OCI-LY7 (cell line): ENCODE data around the gene PEPD. TPM values are rescaled to one million over a fixed set of nuclear protein-coding genes. Genes with fewer than 3 reads are reported as not detected.

Source experiments
- BruUV-seq: library from RNA; stranded (reverse); fragments of 400-500 nt; replicated peaks from 2 replicates; lab custom pipeline; 2021; lab: Mats Ljungman, UMichigan
- CTCF ChIA-PET: fragments of 300-600 bp; sonication (Branson Sonifier 250); formaldehyde crosslinking; loops from one replicate; lab custom pipeline; 2022; ENCODE audit warnings: antibody characterized with exemption; ENCODE audit not compliant: unreplicated experiment; lab: Charles Lee
- POLR2A ChIA-PET: fragments of 300-600 bp; sonication (Branson Sonifier 250); formaldehyde crosslinking; loops from one replicate; lab custom pipeline; 2022; ENCODE audit warnings: antibody characterized with exemption; lab: Charles Lee
- DNase-seq: peaks from one replicate; pipeline ENCODE4 v3.0.0-alpha.2; 2015; ENCODE audit warnings: low spot score
- H2AFZ ChIP-seq: fragments of 200-600 bp; sonication (generic), shearing (Covaris generic); 2 replicates; pipeline ENCODE4 v1.6.1; 2014; ENCODE audit warnings: mild to moderate bottlenecking, antibody characterized with exemption, low read length, moderate library complexity
- H3K27ac ChIP-seq: fragments of 200-600 bp; sonication (generic); 2 replicates; pipeline ENCODE4 v1.5.1; 2014; ENCODE audit warnings: mixed run types, low read depth, mild to moderate bottlenecking, moderate library complexity, low read length, inconsistent platforms; ENCODE audit not compliant: poor library complexity, severe bottlenecking
- H3K36me3 ChIP-seq: fragments of 200-600 bp; sonication (generic); 2 replicates; pipeline ENCODE4 v1.6.1; 2014; ENCODE audit warnings: mild to moderate bottlenecking, antibody characterized with exemption, low read length, moderate library complexity, mixed read lengths; ENCODE audit not compliant: insufficient read depth
- H3K4me1 ChIP-seq: fragments of 200-600 bp; sonication (generic); 2 replicates; pipeline ENCODE4 v1.5.1; 2014; ENCODE audit warnings: mild to moderate bottlenecking, low read length; ENCODE audit not compliant: insufficient read depth, poor library complexity, severe bottlenecking
- H3K4me2 ChIP-seq: fragments of 200-600 bp; sonication (generic); 2 replicates; pipeline ENCODE4 v1.6.1; 2014; ENCODE audit warnings: mild to moderate bottlenecking, low read length
- H3K4me3 ChIP-seq: fragments of 200-600 bp; sonication (generic); 2 replicates; pipeline ENCODE4 v1.5.1; 2014; ENCODE audit warnings: mild to moderate bottlenecking, low read depth, low read length; ENCODE audit not compliant: poor library complexity, severe bottlenecking
- H3K79me2 ChIP-seq: fragments of 200-600 bp; sonication (generic); 2 replicates; pipeline ENCODE4 v1.6.1; 2016; ENCODE audit warnings: low read depth, mild to moderate bottlenecking, low read length, moderate library complexity, mixed read lengths; ENCODE audit not compliant: insufficient read depth
- H3K9me2 ChIP-seq: fragments of 200-600 bp; sonication (generic); 2 replicates; pipeline ENCODE4 v1.6.1; 2016; ENCODE audit warnings: mild to moderate bottlenecking, low read length, mixed read lengths; ENCODE audit not compliant: insufficient read depth
- H3K9me3 ChIP-seq: fragments of 200-600 bp; sonication (generic); 2 replicates; pipeline ENCODE4 v1.6.1; 2014; ENCODE audit warnings: mild to moderate bottlenecking, mixed run types, low read length, mixed read lengths
- H4K20me1 ChIP-seq: fragments of 200-600 bp; sonication (generic); 2 replicates; pipeline ENCODE4 v1.6.1; 2014; ENCODE audit warnings: mild to moderate bottlenecking, antibody characterized with exemption, low read length, moderate library complexity, mixed read lengths; ENCODE audit not compliant: insufficient read depth
- CTCF ChIP-seq: fragments of 200-600 bp; sonication (generic); conservative IDR thresholded peaks from 2 replicates; pipeline ENCODE4 v1.5.1; 2014; ENCODE audit warnings: mild to moderate bottlenecking, antibody characterized with exemption, low read length, moderate library complexity, mixed read lengths
- EZH2phosphoT487 ChIP-seq: fragments of 200-600 bp; sonication (generic); IDR thresholded peaks from 2 replicates; pipeline ENCODE4 v1.6.1; 2018; ENCODE audit warnings: low read depth, borderline replicate concordance, mild to moderate bottlenecking, mixed run types, antibody characterized with exemption, low read length, moderate library complexity, mixed read lengths
- intact Hi-C: fragments of 100-400 bp; cut with micrococcal nuclease; formaldehyde crosslinking; loops from one replicate; pipeline ENCODE4 v1.10.0; 2022; ENCODE audit not compliant: unreplicated experiment
- total RNA-seq, 2 experiments: library from RNA; depleted of rRNA in 1 of 2; stranded (reverse); fragments of >200 nt in 1 of 2; shearing (Covaris generic) in 1 of 2; gene quantifications; 2 replicates each; pipeline ENCODE4 v1.2.3, GENCODE V29; 2014 to 2022

PEPD gene
- total RNA-seq, 2 experiments from 2014 or later, result 24.4 to 29.7 TPM

DNA sequence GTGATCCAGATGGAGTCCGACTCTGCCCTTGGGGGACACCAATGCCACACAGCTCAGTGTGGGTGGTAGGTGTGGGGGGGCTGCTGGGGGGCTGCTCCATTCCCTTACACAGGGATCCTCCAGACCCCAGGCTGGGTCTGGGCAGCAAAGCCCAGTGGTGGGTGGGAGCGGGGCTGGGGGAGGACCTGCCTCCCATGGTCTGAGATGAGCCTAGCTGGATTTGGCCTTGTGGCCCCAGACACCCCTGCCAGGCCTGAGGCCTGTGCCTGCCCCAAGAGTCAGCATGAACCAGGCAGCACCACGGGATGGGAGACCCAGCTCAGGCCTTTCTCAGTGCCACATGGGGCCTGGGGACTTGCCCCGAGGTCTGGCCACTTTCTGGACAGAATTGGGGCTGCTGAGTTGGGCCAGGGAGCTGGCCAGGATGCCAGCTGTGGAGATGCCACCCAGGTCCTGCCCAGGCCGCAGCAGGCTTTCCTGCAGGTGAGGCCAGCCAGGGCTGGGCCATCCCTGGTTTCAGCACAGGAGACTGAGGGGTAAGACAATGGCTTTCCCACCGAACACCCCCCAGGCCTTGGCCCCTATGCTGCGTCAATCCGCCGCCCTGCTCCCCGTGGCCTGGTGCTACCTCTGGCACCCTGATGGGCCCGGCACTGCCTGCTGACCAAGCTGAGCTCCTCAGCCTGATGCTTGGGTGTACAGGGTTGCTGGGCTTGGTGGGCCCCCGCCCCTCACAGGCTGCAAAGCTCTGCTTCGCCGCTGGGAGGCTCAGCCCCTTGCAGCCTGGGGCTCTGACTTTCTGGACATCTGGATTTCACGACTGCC is 123.8 kb downstream of the PEPD start:
- H3K27ac ChIP-seq, result no peak overlapping the region
- no peaks in the 10 kb centered on the region for H3K9me3 ChIP-seq
- no peaks in the 10 kb centered on the region for H4K20me1 ChIP-seq
- BruUV-seq, result no TSS peak
- intact Hi-C loops, result no loop called here
- no peak overlapping the region for H3K4me2 ChIP-seq
- no peak overlapping the region for H3K4me3 ChIP-seq
- no peak for TF ChIP-seq EZH2phosphoT487
- TF ChIP-seq CTCF, result no peak
- no peak for DNase-seq
- H3K9me2 ChIP-seq, result no peaks in the 10 kb centered on the region
- no peaks in the 10 kb centered on the region for H3K4me1 ChIP-seq
- no peaks in the 10 kb centered on the region for H3K79me2 ChIP-seq
- CTCF ChIA-PET, result no interaction called here
- POLR2A ChIA-PET, result interaction anchor here (0.6 to 0.7 kb wide), 2 partner anchors 262 to 1241 kb away, joined by 3 to 4 read pairs; no protein-coding TSS in a partner anchor
- H3K36me3 ChIP-seq, result no peaks in the 10 kb centered on the region
- no peak overlapping the region for H2AFZ ChIP-seq

DNA sequence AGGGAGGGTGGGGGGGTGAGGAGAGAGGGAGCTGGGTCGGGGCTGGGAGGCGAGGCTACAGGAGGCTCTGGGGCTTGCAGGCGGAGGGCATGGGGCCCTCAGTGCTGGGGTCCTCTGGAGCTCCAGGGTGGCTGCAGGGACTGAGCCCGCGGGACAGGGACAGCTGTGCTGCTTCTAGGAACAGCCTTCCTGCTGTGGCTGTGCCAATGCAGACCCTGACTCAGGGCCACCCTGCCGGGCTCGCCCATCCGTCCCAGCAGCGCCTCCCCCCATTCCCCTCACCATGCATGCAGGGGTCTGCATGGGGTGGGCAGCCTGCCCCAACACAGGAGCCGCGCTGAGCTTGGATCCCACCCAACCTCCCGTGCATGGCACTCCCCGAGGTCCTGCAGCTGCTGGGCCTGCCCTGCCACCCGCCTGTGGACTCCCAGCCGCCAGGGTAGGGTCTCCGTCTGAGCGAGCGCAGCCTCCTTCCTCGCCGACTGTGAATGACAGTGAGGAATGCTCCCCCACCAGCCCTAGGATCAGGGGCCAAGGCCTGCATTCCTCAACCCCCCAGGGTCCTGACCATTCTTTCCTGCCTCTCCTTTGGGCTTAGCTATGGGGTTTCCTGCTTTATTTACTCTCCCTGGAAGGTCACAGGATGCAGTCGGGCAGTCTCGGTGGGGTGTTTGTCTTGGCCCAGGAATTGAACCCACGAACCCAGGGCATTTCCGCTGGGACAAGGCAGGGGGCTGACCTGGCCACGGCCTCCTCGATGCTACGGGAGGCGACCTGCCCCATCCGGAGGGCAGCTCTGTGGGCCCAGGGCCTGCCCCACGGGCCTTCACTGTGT is 124.7 kb downstream of the PEPD start:
- no peaks in the 10 kb centered on the region for H3K36me3 ChIP-seq
- H3K4me2 ChIP-seq, result no peak overlapping the region
- no peaks in the 10 kb centered on the region for H4K20me1 ChIP-seq
- no peak overlapping the region for H2AFZ ChIP-seq
- H3K4me3 ChIP-seq, result no peak overlapping the region
- intact Hi-C loops, result no loop called here
- no peaks in the 10 kb centered on the region for H3K79me2 ChIP-seq
- H3K27ac ChIP-seq, result no peak overlapping the region
- no peaks in the 10 kb centered on the region for H3K9me2 ChIP-seq
- no peak for DNase-seq
- POLR2A ChIA-PET, result interaction anchor here (0.6 to 0.7 kb wide), 3 partner anchors 78 to 1240 kb away, joined by 3 to 4 read pairs (median 4); no protein-coding TSS in a partner anchor
- no peaks in the 10 kb centered on the region for H3K9me3 ChIP-seq
- no peaks in the 10 kb centered on the region for H3K4me1 ChIP-seq
- BruUV-seq, result no TSS peak
- no peak for TF ChIP-seq EZH2phosphoT487
- TF ChIP-seq CTCF, result no peak
- CTCF ChIA-PET, result no interaction called here
